Measurements from ENCODE around the gene MLANA.

The MLANA gene

GRCh38 chr9:5868235-5868634, 22.5 kb upstream of the MLANA start:
- ChIA-PET CTCF (interaction anchor here (1.0 to 15.4 kb wide), 5 partner anchors 9 to 69 kb away, joined by 3 to 82 read pairs (median 3); no protein-coding TSS in a partner anchor), POLR2A (no interaction called here)
- peaks cover 0 to 2% (median 0%) of the 10 kb centered on the region in 4 experiments for H3K36me3 ChIP-seq (ENCODE audit: control insufficient read depth in 4 of 4, insufficient read depth in 4 of 4, low read length in 3 of 4)
- no peak for DNase-seq
- no peaks in the 10 kb centered on the region for H3K9me3 ChIP-seq (ENCODE audit: control extremely low read depth in 1 of 5, control insufficient read depth in 4 of 5, insufficient read depth in 2 of 5, low read depth in 1 of 5, low read length in 4 of 5)
- H3K27ac ChIP-seq (ENCODE audit: insufficient read depth in 1 of 2, low read depth in 1 of 2, low read length in 2 of 2, poor library complexity in 1 of 2, severe bottlenecking in 2 of 2), result no peak overlapping the region
- WGBS (ENCODE audit: insufficient coverage), result 96% methylated on average over 8 of the region's 9 CpGs
- H3K27me3 ChIP-seq (replicated peaks in 2 of 5; ENCODE audit: control insufficient read depth in 4 of 5, insufficient read depth in 5 of 5, low read length in 4 of 5), result no peaks in the 10 kb centered on the region
- no peak overlapping the region for H3K4me3 ChIP-seq (ENCODE audit: control insufficient read depth in 1 of 7, extremely low read depth in 1 of 7, insufficient read depth in 4 of 7, low read depth in 2 of 7, low read length in 6 of 7)
- H3K4me1 ChIP-seq (ENCODE audit: control extremely low read depth in 1 of 4, control insufficient read depth in 4 of 4, insufficient read depth in 4 of 4, low read length in 3 of 4), result peaks cover 0 to 6% (median 1%) of the 10 kb centered on the region in 4 experiments

- CTCF ChIA-PET, result interaction anchor here (0.5 to 15.4 kb wide), 9 partner anchors 8 to 37 kb away, joined by 3 to 82 read pairs (median 3); partner anchors contain the start of gene ERMP1
- 94% methylated on average over 3 of the region's 3 CpGs for WGBS (ENCODE audit: insufficient coverage)
- Histone ChIP-seq H3K9me3 (ENCODE audit: control extremely low read depth in 1 of 5, control insufficient read depth in 4 of 5, insufficient read depth in 2 of 5, low read depth in 1 of 5, low read length in 4 of 5) (no peaks in the 10 kb centered on the region), H3K4me1 (ENCODE audit: control extremely low read depth in 1 of 4, control insufficient read depth in 4 of 4, insufficient read depth in 4 of 4, low read length in 3 of 4) (peaks cover 0 to 14% (median 4%) of the 10 kb centered on the region in 4 experiments), H3K4me3 (ENCODE audit: control insufficient read depth in 1 of 7, extremely low read depth in 1 of 7, insufficient read depth in 4 of 7, low read depth in 2 of 7, low read length in 6 of 7) (no peak overlapping the region), H3K27ac (ENCODE audit: insufficient read depth in 1 of 2, low read depth in 1 of 2, low read length in 2 of 2, poor library complexity in 1 of 2, severe bottlenecking in 2 of 2) (no peak overlapping the region), H3K27me3 (replicated peaks in 2 of 5; ENCODE audit: control insufficient read depth in 4 of 5, insufficient read depth in 5 of 5, low read length in 4 of 5) (no peaks in the 10 kb centered on the region), H3K36me3 (ENCODE audit: control insufficient read depth in 4 of 4, insufficient read depth in 4 of 4, low read length in 3 of 4) (peaks cover 0 to 2% (median 0%) of the 10 kb centered on the region in 4 experiments)
- POLR2A ChIA-PET, result no interaction called here
- DNase-seq, result no peak
Measured at GRCh38 chr9:5869315-5870019, 21.2 kb upstream of the MLANA start.

GRCh38 chr9:5870020-5870339, 20.7 kb upstream of the MLANA start:
- Histone ChIP-seq H3K4me3 (ENCODE audit: control insufficient read depth in 1 of 7, extremely low read depth in 1 of 7, insufficient read depth in 4 of 7, low read depth in 2 of 7, low read length in 6 of 7) (no peak overlapping the region), H3K9me3 (ENCODE audit: control extremely low read depth in 1 of 5, control insufficient read depth in 4 of 5, insufficient read depth in 2 of 5, low read depth in 1 of 5, low read length in 4 of 5) (no peaks in the 10 kb centered on the region), H3K27ac (ENCODE audit: insufficient read depth in 1 of 2, low read depth in 1 of 2, low read length in 2 of 2, poor library complexity in 1 of 2, severe bottlenecking in 2 of 2) (no peak overlapping the region), H3K4me1 (ENCODE audit: control extremely low read depth in 1 of 4, control insufficient read depth in 4 of 4, insufficient read depth in 4 of 4, low read length in 3 of 4) (peaks cover 0 to 16% (median 4%) of the 10 kb centered on the region in 4 experiments), H3K36me3 (ENCODE audit: control insufficient read depth in 4 of 4, insufficient read depth in 4 of 4, low read length in 3 of 4) (peaks cover 0 to 2% (median 0%) of the 10 kb centered on the region in 4 experiments), H3K27me3 (replicated peaks in 2 of 5; ENCODE audit: control insufficient read depth in 4 of 5, insufficient read depth in 5 of 5, low read length in 4 of 5) (no peaks in the 10 kb centered on the region)
- ChIA-PET POLR2A (no interaction called here), CTCF (interaction anchor here (0.9 to 15.4 kb wide), 4 partner anchors 8 to 38 kb away, joined by 5 to 82 read pairs (median 5); partner anchors contain the start of gene ERMP1)
- WGBS (ENCODE audit: insufficient coverage), result 100% methylated on average over 1 of the region's 2 CpGs
- DNase-seq, result no peak

GRCh38 chr9:5870691-5871090, 20.0 kb upstream of the MLANA start:
- Histone ChIP-seq H3K36me3 (ENCODE audit: control insufficient read depth in 4 of 4, insufficient read depth in 4 of 4, low read length in 3 of 4) (peaks cover 0 to 2% (median 0%) of the 10 kb centered on the region in 4 experiments), H3K27me3 (replicated peaks in 2 of 5; ENCODE audit: control insufficient read depth in 4 of 5, insufficient read depth in 5 of 5, low read length in 4 of 5) (no peaks in the 10 kb centered on the region), H3K4me1 (ENCODE audit: control extremely low read depth in 1 of 4, control insufficient read depth in 4 of 4, insufficient read depth in 4 of 4, low read length in 3 of 4) (peaks cover 0 to 20% (median 7%) of the 10 kb centered on the region in 4 experiments), H3K27ac (ENCODE audit: insufficient read depth in 1 of 2, low read depth in 1 of 2, low read length in 2 of 2, poor library complexity in 1 of 2, severe bottlenecking in 2 of 2) (no peak overlapping the region), H3K4me3 (ENCODE audit: control insufficient read depth in 1 of 7, extremely low read depth in 1 of 7, insufficient read depth in 4 of 7, low read depth in 2 of 7, low read length in 6 of 7) (no peak overlapping the region), H3K9me3 (ENCODE audit: control extremely low read depth in 1 of 5, control insufficient read depth in 4 of 5, insufficient read depth in 2 of 5, low read depth in 1 of 5, low read length in 4 of 5) (no peaks in the 10 kb centered on the region)
- POLR2A ChIA-PET, result no interaction called here
- CTCF ChIA-PET, result interaction anchor here (0.9 to 15.4 kb wide), 4 partner anchors 11 to 37 kb away, joined by 3 to 82 read pairs (median 4); partner anchors contain the start of gene ERMP1
- DNase-seq, result no peak
- WGBS (ENCODE audit: insufficient coverage), result 100% methylated on average over 1 of the region's 3 CpGs

- Histone ChIP-seq H3K27me3 (replicated peaks in 2 of 5; ENCODE audit: control insufficient read depth in 4 of 5, insufficient read depth in 5 of 5, low read length in 4 of 5) (no peaks in the 10 kb centered on the region), H3K4me3 (ENCODE audit: control insufficient read depth in 1 of 7, extremely low read depth in 1 of 7, insufficient read depth in 4 of 7, low read depth in 2 of 7, low read length in 6 of 7) (no peak overlapping the region), H3K4me1 (ENCODE audit: control extremely low read depth in 1 of 4, control insufficient read depth in 4 of 4, insufficient read depth in 4 of 4, low read length in 3 of 4) (peaks cover 0 to 20% (median 8%) of the 10 kb centered on the region in 4 experiments), H3K9me3 (ENCODE audit: control extremely low read depth in 1 of 5, control insufficient read depth in 4 of 5, insufficient read depth in 2 of 5, low read depth in 1 of 5, low read length in 4 of 5) (no peaks in the 10 kb centered on the region), H3K27ac (ENCODE audit: insufficient read depth in 1 of 2, low read depth in 1 of 2, low read length in 2 of 2, poor library complexity in 1 of 2, severe bottlenecking in 2 of 2) (no peak overlapping the region), H3K36me3 (ENCODE audit: control insufficient read depth in 4 of 4, insufficient read depth in 4 of 4, low read length in 3 of 4) (peaks cover 0 to 2% (median 0%) of the 10 kb centered on the region in 4 experiments)
- ChIA-PET POLR2A (no interaction called here), CTCF (interaction anchor here (0.7 to 15.4 kb wide), 4 partner anchors 14 to 38 kb away, joined by 3 to 82 read pairs (median 5); partner anchors contain the start of gene ERMP1)
- DNase-seq, result peak in 2 of 3 donors; percentile 29 to 51
- 61% methylated on average over 2 of the region's 2 CpGs for WGBS (ENCODE audit: insufficient coverage)
Measured at GRCh38 chr9:5871785-5872184, 18.9 kb upstream of the MLANA start.

- Histone ChIP-seq H3K27ac (ENCODE audit: insufficient read depth in 1 of 2, low read depth in 1 of 2, low read length in 2 of 2, poor library complexity in 1 of 2, severe bottlenecking in 2 of 2) (no peak overlapping the region), H3K4me1 (ENCODE audit: control extremely low read depth in 1 of 4, control insufficient read depth in 4 of 4, insufficient read depth in 4 of 4, low read length in 3 of 4) (peaks cover 0 to 20% (median 8%) of the 10 kb centered on the region in 4 experiments), H3K27me3 (replicated peaks in 2 of 5; ENCODE audit: control insufficient read depth in 4 of 5, insufficient read depth in 5 of 5, low read length in 4 of 5) (no peaks in the 10 kb centered on the region), H3K36me3 (ENCODE audit: control insufficient read depth in 4 of 4, insufficient read depth in 4 of 4, low read length in 3 of 4) (peaks cover 0 to 2% (median 0%) of the 10 kb centered on the region in 4 experiments), H3K4me3 (ENCODE audit: control insufficient read depth in 1 of 7, extremely low read depth in 1 of 7, insufficient read depth in 4 of 7, low read depth in 2 of 7, low read length in 6 of 7) (no peak overlapping the region), H3K9me3 (ENCODE audit: control extremely low read depth in 1 of 5, control insufficient read depth in 4 of 5, insufficient read depth in 2 of 5, low read depth in 1 of 5, low read length in 4 of 5) (no peaks in the 10 kb centered on the region)
- CTCF ChIA-PET, result interaction anchor here (1.4 to 15.4 kb wide), 3 partner anchors 14 to 40 kb away, joined by 5 to 82 read pairs (median 7); partner anchors contain the start of gene ERMP1
- DNase-seq, result no peak
- POLR2A ChIA-PET, result no interaction called here
- 71% methylated on average over 4 of the region's 4 CpGs for WGBS (ENCODE audit: insufficient coverage)
Measured at GRCh38 chr9:5872511-5872910, 18.2 kb upstream of the MLANA start.

- H3K4me1 ChIP-seq (ENCODE audit: control extremely low read depth in 1 of 4, control insufficient read depth in 4 of 4, insufficient read depth in 4 of 4, low read length in 3 of 4), result peaks cover 0 to 20% (median 8%) of the 10 kb centered on the region in 4 experiments
- no peaks in the 10 kb centered on the region for H3K27me3 ChIP-seq (replicated peaks in 2 of 5; ENCODE audit: control insufficient read depth in 4 of 5, insufficient read depth in 5 of 5, low read length in 4 of 5)
- WGBS (ENCODE audit: insufficient coverage), result 100% methylated on average over 4 of the region's 5 CpGs
- ChIA-PET POLR2A (interaction anchor here (0.6 kb wide), 1 partner anchor 36 kb away, joined by 3 read pairs; no protein-coding TSS in a partner anchor), CTCF (interaction anchor here (1.7 to 15.4 kb wide), 3 partner anchors 13 to 40 kb away, joined by 5 to 82 read pairs (median 5); partner anchors contain the start of gene ERMP1)
- no peaks in the 10 kb centered on the region for H3K9me3 ChIP-seq (ENCODE audit: control extremely low read depth in 1 of 5, control insufficient read depth in 4 of 5, insufficient read depth in 2 of 5, low read depth in 1 of 5, low read length in 4 of 5)
- DNase-seq, result no peak
- H3K4me3 ChIP-seq (ENCODE audit: control insufficient read depth in 1 of 7, extremely low read depth in 1 of 7, insufficient read depth in 4 of 7, low read depth in 2 of 7, low read length in 6 of 7), result no peak overlapping the region
- H3K36me3 ChIP-seq (ENCODE audit: control insufficient read depth in 4 of 4, insufficient read depth in 4 of 4, low read length in 3 of 4), result peaks cover 0 to 2% (median 0%) of the 10 kb centered on the region in 4 experiments
- H3K27ac ChIP-seq (ENCODE audit: insufficient read depth in 1 of 2, low read depth in 1 of 2, low read length in 2 of 2, poor library complexity in 1 of 2, severe bottlenecking in 2 of 2), result no peak overlapping the region
Measured at GRCh38 chr9:5873439-5873838, 17.2 kb upstream of the MLANA start.
